Activated naive CD8-positive, alpha-beta T cell (primary cell): ENCODE results near the gene AHRR.

Source experiments
- H3K27ac Mint-ChIP-seq: one replicate; pipeline ENCODE4 v1.8.0; 2021; ENCODE audit warnings: mixed read lengths
- H3K27me3 Mint-ChIP-seq: one replicate; pipeline ENCODE4 v1.8.0; 2021; ENCODE audit warnings: mixed read lengths
- H3K36me3 Mint-ChIP-seq: one replicate; pipeline ENCODE4 v1.8.0; 2021; ENCODE audit warnings: mixed read lengths
- H3K4me1 Mint-ChIP-seq: one replicate; pipeline ENCODE4 v1.8.0; 2021; ENCODE audit warnings: low read depth, mixed read lengths
- H3K4me3 Mint-ChIP-seq: one replicate; pipeline ENCODE4 v1.8.0; 2021; ENCODE audit warnings: mild to moderate bottlenecking, mixed read lengths
- H3K9me3 Mint-ChIP-seq: one replicate; pipeline ENCODE4 v1.8.0; 2021; ENCODE audit warnings: low read depth, mixed read lengths

Gene AHRR

DNA sequence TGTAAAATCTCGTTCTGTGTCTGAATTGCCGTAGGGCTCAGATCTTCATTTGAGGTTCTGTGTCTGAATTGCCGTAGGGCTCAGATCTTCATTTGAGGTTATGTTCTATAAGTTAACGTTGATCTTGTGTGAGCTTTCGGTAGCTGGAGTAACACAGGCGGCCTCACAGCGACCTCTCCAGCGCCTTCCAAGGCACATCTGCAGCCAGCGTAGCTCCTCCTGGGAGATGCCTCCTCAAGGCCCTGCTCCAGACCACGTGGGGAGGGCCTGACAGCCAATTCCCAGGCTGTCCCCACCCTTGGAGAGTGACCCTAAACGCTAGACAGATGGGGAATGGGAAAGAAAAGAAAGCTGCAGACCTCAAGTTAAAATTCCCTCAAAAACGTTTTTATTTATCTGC, 8.7 kb upstream of the AHRR start:
- Mint-ChIP-seq H3K36me3 (no peaks in the 10 kb centered on the region), H3K27ac (no peak overlapping the region), H3K4me3 (no peak overlapping the region), H3K4me1 (peaks cover 1% of the 10 kb centered on the region), H3K9me3 (no peaks in the 10 kb centered on the region), H3K27me3 (no peaks in the 10 kb centered on the region)

- no peak overlapping the region for H3K27ac Mint-ChIP-seq
- no peaks in the 10 kb centered on the region for H3K9me3 Mint-ChIP-seq
- no peak overlapping the region for H3K4me3 Mint-ChIP-seq
- H3K4me1 Mint-ChIP-seq, result peaks cover 1% of the 10 kb centered on the region
- H3K27me3 Mint-ChIP-seq, result no peaks in the 10 kb centered on the region
- H3K36me3 Mint-ChIP-seq, result no peaks in the 10 kb centered on the region
These were observed 8.2 kb upstream of the AHRR start for GRCh38 chr5:313265-313664.

DNA sequence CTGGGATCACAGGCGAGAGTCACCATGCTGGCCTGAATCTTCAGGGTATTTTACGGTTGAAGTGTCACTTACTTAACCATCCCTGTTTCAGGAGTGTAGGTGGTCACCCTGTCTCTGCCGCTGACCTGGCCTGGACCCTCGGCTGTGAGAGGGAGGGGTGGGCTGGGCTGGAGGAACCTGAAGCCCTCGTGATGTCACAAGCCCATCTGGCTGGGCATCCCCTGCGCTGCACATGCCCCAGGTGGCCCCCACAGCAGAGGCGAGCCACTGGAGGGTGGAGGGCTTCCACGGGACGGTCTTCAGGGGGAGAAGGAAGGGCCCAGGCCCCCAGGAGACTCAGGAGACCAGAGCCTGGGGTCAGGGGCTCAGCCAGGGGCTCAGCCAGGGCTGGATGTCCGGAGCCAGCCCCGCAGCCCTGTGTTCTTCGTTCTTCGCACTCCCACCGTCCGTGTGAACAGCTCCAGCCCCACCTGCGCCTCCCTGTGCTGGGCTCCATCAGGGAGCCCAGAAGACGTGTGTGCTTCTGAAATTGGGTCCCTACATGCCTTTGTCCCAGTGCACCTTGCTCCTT, 7.6 kb upstream of the AHRR start:
- Mint-ChIP-seq H3K4me1 (peaks cover 1% of the 10 kb centered on the region), H3K27ac (no peak overlapping the region), H3K27me3 (no peaks in the 10 kb centered on the region), H3K4me3 (no peak overlapping the region), H3K36me3 (no peaks in the 10 kb centered on the region), H3K9me3 (no peaks in the 10 kb centered on the region)

DNA sequence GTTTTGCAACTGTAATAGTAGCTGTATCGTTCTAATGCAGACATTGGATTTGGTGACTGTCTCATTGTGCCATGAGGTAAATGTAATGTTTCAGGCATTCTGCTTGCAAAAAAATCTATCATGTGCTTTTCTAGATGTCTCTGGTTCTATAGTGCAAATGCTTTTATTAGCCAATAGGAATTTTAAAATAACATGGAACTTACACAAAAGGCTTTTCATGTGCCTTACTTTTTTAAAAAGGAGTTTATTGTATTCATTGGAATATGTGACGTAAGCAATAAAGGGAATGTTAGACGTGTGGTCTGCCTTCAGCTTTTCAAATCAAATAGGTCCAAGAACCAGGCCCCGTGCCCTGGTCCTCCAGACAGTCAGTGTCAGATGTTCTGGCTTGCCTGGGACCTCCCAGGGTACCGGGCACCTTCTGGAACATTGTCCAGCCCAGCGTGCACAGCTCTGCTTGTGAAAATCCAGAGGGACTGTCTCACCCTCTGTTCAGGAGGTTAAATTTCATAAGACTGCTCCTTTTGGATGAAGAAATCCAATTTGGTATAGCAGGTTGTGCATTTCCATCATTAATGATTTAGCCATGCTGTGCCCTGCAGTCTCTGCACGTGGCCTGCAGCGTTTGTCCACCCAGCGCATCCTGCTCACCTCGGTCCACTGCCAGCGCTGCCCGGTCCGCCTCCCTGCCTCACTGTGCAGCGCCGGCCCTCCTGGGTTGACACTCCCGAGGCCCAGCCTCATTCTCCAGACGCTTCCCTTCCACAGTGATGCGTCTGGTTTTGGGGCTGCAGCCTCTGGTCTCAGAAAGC, 6.6 kb upstream of the AHRR start:
- Mint-ChIP-seq H3K36me3 (no peaks in the 10 kb centered on the region), H3K9me3 (no peaks in the 10 kb centered on the region), H3K4me1 (peaks cover 1% of the 10 kb centered on the region), H3K4me3 (no peak overlapping the region), H3K27ac (no peak overlapping the region), H3K27me3 (no peaks in the 10 kb centered on the region)

DNA sequence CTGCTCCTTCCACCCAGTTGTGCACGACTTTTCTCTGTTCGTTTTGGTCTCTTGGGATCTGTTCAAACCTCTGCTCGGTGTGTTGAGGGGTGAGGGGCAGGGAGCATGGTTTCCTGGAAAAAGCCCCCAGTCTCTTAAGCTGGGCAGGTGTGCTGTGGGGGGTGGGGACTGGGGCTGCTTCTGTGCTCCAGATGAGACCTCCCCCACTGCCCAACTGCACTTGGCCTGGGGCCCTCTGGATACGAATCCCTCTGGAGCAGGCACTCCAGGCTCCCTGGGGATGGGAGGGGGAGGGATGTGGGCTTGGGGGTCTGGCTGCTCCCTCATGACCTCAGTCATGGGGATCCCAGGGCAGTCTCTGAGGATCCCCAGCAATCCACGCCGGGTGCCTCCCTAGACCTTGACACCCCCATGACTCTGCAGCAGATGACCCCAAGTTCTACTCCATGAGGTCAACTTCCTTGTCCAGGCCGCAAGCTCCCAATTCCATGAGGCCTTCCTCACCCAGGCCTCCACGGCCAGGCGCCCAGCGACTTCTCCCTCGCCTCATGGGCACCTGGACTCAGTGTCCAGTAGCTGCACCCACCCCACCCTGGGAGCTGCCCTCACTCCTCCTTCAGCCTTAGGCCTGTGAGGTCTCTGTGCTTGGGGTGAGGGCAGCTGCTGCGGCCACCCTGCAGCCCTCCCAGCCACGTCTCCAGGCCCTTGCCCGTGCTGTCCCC, 5.9 kb upstream of the AHRR start:
- Mint-ChIP-seq H3K27me3 (peaks cover 1% of the 10 kb centered on the region), H3K4me1 (peaks cover 6% of the 10 kb centered on the region), H3K36me3 (no peaks in the 10 kb centered on the region), H3K4me3 (no peak overlapping the region), H3K9me3 (no peaks in the 10 kb centered on the region), H3K27ac (no peak overlapping the region)

- no peaks in the 10 kb centered on the region for H3K36me3 Mint-ChIP-seq
- H3K27me3 Mint-ChIP-seq, result peaks cover 1% of the 10 kb centered on the region
- peak overlapping the region; percentile 28 for H3K27ac Mint-ChIP-seq
- no peaks in the 10 kb centered on the region for H3K9me3 Mint-ChIP-seq
- H3K4me1 Mint-ChIP-seq, result peaks cover 9% of the 10 kb centered on the region
- no peak overlapping the region for H3K4me3 Mint-ChIP-seq
These were observed 5.1 kb upstream of the AHRR start for GRCh38 chr5:316210-317085.

- Mint-ChIP-seq H3K27ac (peak overlapping the region; percentile 41), H3K27me3 (peaks cover 1% of the 10 kb centered on the region), H3K4me1 (peaks cover 9% of the 10 kb centered on the region), H3K9me3 (no peaks in the 10 kb centered on the region), H3K36me3 (no peaks in the 10 kb centered on the region), H3K4me3 (no peak overlapping the region)
These were observed 4.3 kb upstream of the AHRR start for GRCh38 chr5:317086-317811.

DNA sequence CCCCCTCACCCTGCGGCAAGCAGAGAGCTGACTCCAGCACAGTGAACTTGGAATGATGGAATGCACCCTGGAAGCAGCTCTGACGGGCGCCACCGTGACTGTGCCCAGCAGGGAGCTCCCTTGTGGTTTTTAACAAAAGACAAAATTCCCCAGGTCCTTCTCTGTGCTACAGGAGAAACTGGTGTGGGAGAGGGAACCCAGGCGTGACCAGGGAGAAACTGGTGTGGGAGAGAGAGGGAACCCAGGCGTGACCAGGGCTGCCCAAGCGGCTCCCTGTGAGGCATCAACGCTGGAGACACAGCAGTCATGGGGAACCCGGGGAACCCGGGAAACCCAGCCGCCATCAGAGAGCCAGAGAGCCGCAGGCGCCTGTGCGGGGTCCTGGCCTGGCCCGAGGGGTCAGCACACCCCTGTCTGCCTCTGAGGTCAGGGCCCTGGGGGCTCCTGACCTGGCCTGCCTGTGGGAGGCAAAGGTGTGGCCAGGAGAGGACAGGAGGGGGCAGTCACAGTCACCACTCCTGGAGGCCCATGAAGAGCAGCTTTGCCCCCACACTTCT, 3.1 kb upstream of the AHRR start:
- H3K4me3 Mint-ChIP-seq, result no peak overlapping the region
- no peaks in the 10 kb centered on the region for H3K9me3 Mint-ChIP-seq
- H3K27me3 Mint-ChIP-seq, result peaks cover 1% of the 10 kb centered on the region
- H3K36me3 Mint-ChIP-seq, result no peaks in the 10 kb centered on the region
- H3K4me1 Mint-ChIP-seq, result peaks cover 13% of the 10 kb centered on the region
- H3K27ac Mint-ChIP-seq, result no peak overlapping the region

GRCh38 chr5:318931-319601, 2.4 kb upstream of the AHRR start:
- H3K9me3 Mint-ChIP-seq, result no peaks in the 10 kb centered on the region
- H3K27ac Mint-ChIP-seq, result no peak overlapping the region
- no peak overlapping the region for H3K4me3 Mint-ChIP-seq
- peaks cover 1% of the 10 kb centered on the region for H3K27me3 Mint-ChIP-seq
- H3K36me3 Mint-ChIP-seq, result no peaks in the 10 kb centered on the region
- peaks cover 19% of the 10 kb centered on the region for H3K4me1 Mint-ChIP-seq

GRCh38 chr5:320524-321229, 837 bp upstream of the AHRR start:
- H3K4me1 Mint-ChIP-seq, result peaks cover 19% of the 10 kb centered on the region
- no peaks in the 10 kb centered on the region for H3K36me3 Mint-ChIP-seq
- peak overlapping the region; percentile 77 for H3K27ac Mint-ChIP-seq
- peak overlapping the region; percentile 82 for H3K4me3 Mint-ChIP-seq
- peaks cover 1% of the 10 kb centered on the region for H3K27me3 Mint-ChIP-seq
- no peaks in the 10 kb centered on the region for H3K9me3 Mint-ChIP-seq

DNA sequence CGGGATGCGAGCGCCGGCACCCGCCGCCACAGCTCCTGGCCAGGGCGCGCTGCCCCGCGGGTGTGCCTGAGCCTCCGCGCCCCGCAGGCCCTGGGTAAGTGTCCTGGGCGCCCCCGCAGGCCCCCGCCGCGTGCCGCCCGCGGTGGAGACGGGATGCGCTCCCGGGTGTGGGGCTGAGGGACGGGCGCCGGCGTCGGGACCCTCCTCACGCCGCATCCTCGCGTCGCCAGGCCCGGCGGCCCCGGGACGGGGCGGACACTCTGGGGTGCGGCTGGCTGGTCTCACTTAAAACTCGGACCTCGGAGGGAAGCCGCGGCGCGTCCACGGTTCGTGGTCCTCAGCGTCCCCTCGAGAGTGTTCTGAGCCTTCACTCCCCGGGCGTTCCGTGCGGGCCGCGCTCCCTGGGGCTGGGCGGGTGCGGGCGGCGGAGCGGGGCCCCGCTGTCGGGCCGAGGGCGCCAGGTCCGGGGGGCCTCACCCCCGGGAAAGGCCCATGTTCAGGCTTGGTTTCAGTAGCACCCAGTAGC, 275 bp downstream of the AHRR start:
- Mint-ChIP-seq H3K36me3 (no peaks in the 10 kb centered on the region), H3K27me3 (peaks cover 8% of the 10 kb centered on the region), H3K4me1 (peaks cover 18% of the 10 kb centered on the region), H3K4me3 (peak overlapping the region; percentile 77), H3K27ac (no peak overlapping the region), H3K9me3 (no peaks in the 10 kb centered on the region)

- peaks cover 4% of the 10 kb centered on the region for H3K36me3 Mint-ChIP-seq
- no peak overlapping the region for H3K27ac Mint-ChIP-seq
- no peaks in the 10 kb centered on the region for H3K9me3 Mint-ChIP-seq
- peak overlapping the region; percentile 77 for H3K4me3 Mint-ChIP-seq
- H3K27me3 Mint-ChIP-seq, result peaks cover 12% of the 10 kb centered on the region
- H3K4me1 Mint-ChIP-seq, result peaks cover 18% of the 10 kb centered on the region
These were observed 897 bp downstream of the AHRR start for GRCh38 chr5:322281-322941.
